HG03571 (cell line): ENCODE results near the gene CHGA.

Source experiments
- ATAC-seq: cut with Tn5 transposase; IDR thresholded peaks from one replicate; pipeline ENCODE4 v1.9.1; 2021; ENCODE audit not compliant: unreplicated experiment

CHGA gene

GRCh38 chr14:92976268-92976667, 53.3 kb downstream of the CHGA start:
- no peak for ATAC-seq

- no peak for ATAC-seq
Observed at GRCh38 chr14:92978229-92979021, 55.5 kb downstream of the CHGA start.

- no peak for ATAC-seq
Observed at GRCh38 chr14:92980866-92981265, 57.9 kb downstream of the CHGA start.

GRCh38 chr14:92981726-92982125, 58.8 kb downstream of the CHGA start:
- no peak for ATAC-seq

GRCh38 chr14:92982956-92983355, 60.0 kb downstream of the CHGA start:
- ATAC-seq: no peak

- no peak for ATAC-seq
Observed at GRCh38 chr14:92984082-92984788, 61.3 kb downstream of the CHGA start.
